Amygdala (tissue), 56 donors: ENCODE results near the gene ZNF549.
"Not testable (repeated sequence)": the region's sequence is repeated elsewhere in the genome, so short reads cannot be mapped to it uniquely, and the experiment has no call there.

Experiments used
- DNase-seq, 56 donors: peaks; one replicate each; lab custom pipeline; 2025; lab: John Stamatoyannopoulos, UW

ZNF549 gene

GRCh38 chr19:57527136-57527881, at the start of gene ZNF549:
TSS of gene ZNF549 (plus strand) at chr19:57527356. CDS start at chr19:57527574, 218 bp downstream.
- DNase-seq, result peak; percentile 12 to 88 (median 68)

- DNase-seq, result peak; percentile 23 to 93 (median 78)
Measured at GRCh38 chr19:57487477-57488298, 39.5 kb upstream of the ZNF549 start, which contains the start of gene ZNF419. TSS of gene ZNF419 (plus strand) at chr19:57487750. CDS start at chr19:57487951, 201 bp downstream.

- DNase-seq, result not testable (repeated sequence)
Measured at GRCh38 chr19:57488299-57488644, 38.9 kb upstream of the ZNF549 start.

- not testable (repeated sequence) for DNase-seq
Measured at GRCh38 chr19:57499332-57499679, 27.9 kb upstream of the ZNF549 start.

- peak in 55 of 56 donors; percentile 5 to 87 (median 65) for DNase-seq
Measured at GRCh38 chr19:57499680-57500395, 27.3 kb upstream of the ZNF549 start, which contains the start of gene ZNF773. TSS of gene ZNF773 (plus strand) at chr19:57499938. CDS start at chr19:57500081, 143 bp downstream.

GRCh38 chr19:57500400-57500799, 26.8 kb upstream of the ZNF549 start:
- DNase-seq, result not testable (repeated sequence)

GRCh38 chr19:57506163-57506562, 21.0 kb upstream of the ZNF549 start:
- no peak for DNase-seq

- no peak for DNase-seq
Measured at GRCh38 chr19:57511484-57511883, 15.7 kb upstream of the ZNF549 start.

GRCh38 chr19:57512845-57513244, 14.3 kb upstream of the ZNF549 start:
- no peak for DNase-seq

- DNase-seq, result peak in 1 of 56 donors; percentile 1
Measured at GRCh38 chr19:57515255-57515654, 11.9 kb upstream of the ZNF549 start.

- not testable (repeated sequence) for DNase-seq
Measured at GRCh38 chr19:57518021-57518420, 9.1 kb upstream of the ZNF549 start.

GRCh38 chr19:57537953-57538547, 10.9 kb downstream of the ZNF549 start:
- no peak for DNase-seq

GRCh38 chr19:57546513-57546912, 19.4 kb downstream of the ZNF549 start:
- no peak for DNase-seq

- DNase-seq, result no peak
Measured at GRCh38 chr19:57552432-57552831, 25.3 kb downstream of the ZNF549 start.

GRCh38 chr19:57557659-57558058, 30.5 kb downstream of the ZNF549 start:
- DNase-seq, result no peak

GRCh38 chr19:57558525-57558924, 31.4 kb downstream of the ZNF549 start:
- no peak for DNase-seq

- peak in 4 of 56 donors; percentile 1 to 14 (median 8) for DNase-seq
Measured at GRCh38 chr19:57559008-57559403, 31.9 kb downstream of the ZNF549 start.

GRCh38 chr19:57559404-57560025, 32.4 kb downstream of the ZNF549 start, which contains the start of gene ZNF550:
TSS of gene ZNF550 (minus strand) at chr19:57559863. CDS start at chr19:57559682, 181 bp downstream.
- peak; percentile 15 to 92 (median 72) for DNase-seq

- DNase-seq, result peak in 3 of 56 donors; percentile 2 to 34 (median 20)
Measured at GRCh38 chr19:57560049-57560491, 32.9 kb downstream of the ZNF549 start.

- DNase-seq, result no peak
Measured at GRCh38 chr19:57563547-57563946, 36.4 kb downstream of the ZNF549 start.
